22Rv1 (cell line): Measurements from ENCODE around the gene PTGIR.

ENCODE experiments used
- ZFX ChIP-seq: fragments of 450-650 bp; IDR thresholded peaks from 2 replicates; pipeline ENCODE4 v1.6.1; 2017; ENCODE audit warnings: antibody characterized with exemption, borderline replicate concordance
- TF ChIP-seq, protein P1 (sequence below): fragments of 450-650 bp; IDR thresholded peaks from 2 replicates; pipeline ENCODE4 v1.5.1; 2017; ENCODE audit warnings: mild to moderate bottlenecking

- TF ChIP-seq, protein P1, sequence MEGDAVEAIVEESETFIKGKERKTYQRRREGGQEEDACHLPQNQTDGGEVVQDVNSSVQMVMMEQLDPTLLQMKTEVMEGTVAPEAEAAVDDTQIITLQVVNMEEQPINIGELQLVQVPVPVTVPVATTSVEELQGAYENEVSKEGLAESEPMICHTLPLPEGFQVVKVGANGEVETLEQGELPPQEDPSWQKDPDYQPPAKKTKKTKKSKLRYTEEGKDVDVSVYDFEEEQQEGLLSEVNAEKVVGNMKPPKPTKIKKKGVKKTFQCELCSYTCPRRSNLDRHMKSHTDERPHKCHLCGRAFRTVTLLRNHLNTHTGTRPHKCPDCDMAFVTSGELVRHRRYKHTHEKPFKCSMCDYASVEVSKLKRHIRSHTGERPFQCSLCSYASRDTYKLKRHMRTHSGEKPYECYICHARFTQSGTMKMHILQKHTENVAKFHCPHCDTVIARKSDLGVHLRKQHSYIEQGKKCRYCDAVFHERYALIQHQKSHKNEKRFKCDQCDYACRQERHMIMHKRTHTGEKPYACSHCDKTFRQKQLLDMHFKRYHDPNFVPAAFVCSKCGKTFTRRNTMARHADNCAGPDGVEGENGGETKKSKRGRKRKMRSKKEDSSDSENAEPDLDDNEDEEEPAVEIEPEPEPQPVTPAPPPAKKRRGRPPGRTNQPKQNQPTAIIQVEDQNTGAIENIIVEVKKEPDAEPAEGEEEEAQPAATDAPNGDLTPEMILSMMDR: no peak
- TF ChIP-seq ZFX: no peak
These were observed 20.0 kb downstream of the PTGIR start for GRCh38 chr19:46604781-46605355.
